Esophagus squamous epithelium (tissue), 4 donors: ENCODE measurements around the gene PRADC1.

ENCODE experiments used
- CTCF ChIP-seq, 6 experiments: fragments of 450-650 bp in 4 of 6; fragments of 200-600 bp in 2 of 6; sonication (generic) in 2 of 6; IDR thresholded peaks; one replicate each; pipeline ENCODE4 v1.5.1; 2016 to 2019; ENCODE audit warnings: antibody characterized with exemption in 6 of 6, mild to moderate bottlenecking in 4 of 6, moderate library complexity in 4 of 6
- POLR2A ChIP-seq, 4 donors: fragments of 450-650 bp; IDR thresholded peaks; one replicate each; pipeline ENCODE4 v1.6.1; 2017; ENCODE audit warnings: antibody characterized with exemption in 4 of 4, mild to moderate bottlenecking in 4 of 4, moderate library complexity in 3 of 4

GRCh38 chr2:73238149-73238548 is 5.1 kb upstream of the PRADC1 start:
- TF ChIP-seq CTCF (IDR thresholded peaks at IDR 0.05) (no peak), POLR2A (IDR thresholded peaks at IDR 0.05) (no peak)
